ENCODE results near the gene BHLHA15.

The BHLHA15 gene

GRCh38 chr7:98211221-98211675, at the start of gene BHLHA15:
Gene BHLHA15, plus strand, starts transcription at chr7:98211439. Its CDS starts 871 bp downstream, at chr7:98212310.
- peak; percentile 93 for DNase-seq (ENCODE audit: low spot score)

- no peak for DNase-seq (ENCODE audit: low spot score)
These were observed 48.5 kb upstream of the BHLHA15 start for GRCh38 chr7:98162758-98163157.

- DNase-seq (ENCODE audit: low spot score) = no peak
These were observed 48.0 kb upstream of the BHLHA15 start for GRCh38 chr7:98163269-98163668.

- no peak for DNase-seq (ENCODE audit: low spot score)
These were observed 47.3 kb upstream of the BHLHA15 start for GRCh38 chr7:98163704-98164494.

GRCh38 chr7:98165827-98166667, 45.2 kb upstream of the BHLHA15 start:
- peak; percentile 72 for DNase-seq (ENCODE audit: low spot score)

- DNase-seq (ENCODE audit: low spot score) = no peak
These were observed 44.6 kb upstream of the BHLHA15 start for GRCh38 chr7:98166668-98166970.

GRCh38 chr7:98167653-98168052, 43.6 kb upstream of the BHLHA15 start:
- no peak for DNase-seq (ENCODE audit: low spot score)

- DNase-seq (ENCODE audit: low spot score) = peak; percentile 94
These were observed 42.9 kb upstream of the BHLHA15 start for GRCh38 chr7:98168181-98168903.

GRCh38 chr7:98168904-98169621, 42.2 kb upstream of the BHLHA15 start:
- DNase-seq (ENCODE audit: low spot score) = no peak

- no peak for DNase-seq (ENCODE audit: low spot score)
These were observed 40.3 kb upstream of the BHLHA15 start for GRCh38 chr7:98170966-98171365.

GRCh38 chr7:98171449-98171848, 39.8 kb upstream of the BHLHA15 start:
- DNase-seq (ENCODE audit: low spot score) = no peak

GRCh38 chr7:98174334-98175259, 36.6 kb upstream of the BHLHA15 start:
- no peak for DNase-seq (ENCODE audit: low spot score)

- no peak for DNase-seq (ENCODE audit: low spot score)
These were observed 35.8 kb upstream of the BHLHA15 start for GRCh38 chr7:98175260-98175940.

GRCh38 chr7:98177553-98177952, 33.7 kb upstream of the BHLHA15 start:
- no peak for DNase-seq (ENCODE audit: low spot score)

GRCh38 chr7:98178321-98178720, 32.9 kb upstream of the BHLHA15 start:
- no peak for DNase-seq (ENCODE audit: low spot score)

- DNase-seq (ENCODE audit: low spot score) = no peak
These were observed 32.3 kb upstream of the BHLHA15 start for GRCh38 chr7:98178762-98179490.

- DNase-seq (ENCODE audit: low spot score) = no peak
These were observed 30.5 kb upstream of the BHLHA15 start for GRCh38 chr7:98180751-98181150.

GRCh38 chr7:98185101-98185500, 26.1 kb upstream of the BHLHA15 start:
- no peak for DNase-seq (ENCODE audit: low spot score)

- DNase-seq (ENCODE audit: low spot score) = no peak
These were observed 24.6 kb upstream of the BHLHA15 start for GRCh38 chr7:98186452-98187137.

Data from HuH-7.5 (cell line).